Measurements from ENCODE around the gene FSHR. TPM values are rescaled to one million over a fixed set of nuclear protein-coding genes. Genes with fewer than 3 reads are reported as not detected.

Gene FSHR
- polyA plus RNA-seq, 1 donor: not detected

- no peaks in the 10 kb centered on the region for H3K27me3 ChIP-seq (ENCODE audit: control insufficient read depth, insufficient read depth, low read length)
- H3K9me3 ChIP-seq (ENCODE audit: control insufficient read depth, low read depth, low read length): no peaks in the 10 kb centered on the region
- no peak overlapping the region for H3K4me3 ChIP-seq (ENCODE audit: low read length)
- no peak for DNase-seq
- WGBS (ENCODE audit: insufficient coverage, low lambda C conversion rate): no CpG with 5 or more reads among the region's 2 CpGs
- H3K27ac ChIP-seq (ENCODE audit: low read length): no peak overlapping the region
- no peaks in the 10 kb centered on the region for H3K4me1 ChIP-seq (ENCODE audit: control insufficient read depth, insufficient read depth, low read length)
- H3K36me3 ChIP-seq (ENCODE audit: control insufficient read depth, insufficient read depth, low read length): no peaks in the 10 kb centered on the region
Observed at GRCh38 chr2:48927355-48927754, 227.0 kb downstream of the FSHR start.

GRCh38 chr2:48915884-48916283 lies 238.4 kb downstream of the FSHR start:
- no peak overlapping the region for H3K27ac ChIP-seq (ENCODE audit: low read length)
- no peak for DNase-seq
- no peaks in the 10 kb centered on the region for H3K9me3 ChIP-seq (ENCODE audit: control insufficient read depth, low read depth, low read length)
- H3K27me3 ChIP-seq (ENCODE audit: control insufficient read depth, insufficient read depth, low read length): no peaks in the 10 kb centered on the region
- H3K4me1 ChIP-seq (ENCODE audit: control insufficient read depth, insufficient read depth, low read length): no peaks in the 10 kb centered on the region
- WGBS (ENCODE audit: insufficient coverage, low lambda C conversion rate): no CpG with 5 or more reads among the region's 19 CpGs
- H3K36me3 ChIP-seq (ENCODE audit: control insufficient read depth, insufficient read depth, low read length): no peaks in the 10 kb centered on the region
- no peak overlapping the region for H3K4me3 ChIP-seq (ENCODE audit: low read length)

- DNase-seq: no peak
- H3K27ac ChIP-seq (ENCODE audit: low read length): no peak overlapping the region
- H3K4me1 ChIP-seq (ENCODE audit: control insufficient read depth, insufficient read depth, low read length): no peaks in the 10 kb centered on the region
- H3K9me3 ChIP-seq (ENCODE audit: control insufficient read depth, low read depth, low read length): no peaks in the 10 kb centered on the region
- no peaks in the 10 kb centered on the region for H3K27me3 ChIP-seq (ENCODE audit: control insufficient read depth, insufficient read depth, low read length)
- WGBS (ENCODE audit: insufficient coverage, low lambda C conversion rate): no CpG with 5 or more reads among the region's 10 CpGs
- no peak overlapping the region for H3K4me3 ChIP-seq (ENCODE audit: low read length)
- H3K36me3 ChIP-seq (ENCODE audit: control insufficient read depth, insufficient read depth, low read length): no peaks in the 10 kb centered on the region
Observed at GRCh38 chr2:48915227-48915626, 239.1 kb downstream of the FSHR start.

- no peaks in the 10 kb centered on the region for H3K9me3 ChIP-seq (ENCODE audit: control insufficient read depth, low read depth, low read length)
- no peaks in the 10 kb centered on the region for H3K4me1 ChIP-seq (ENCODE audit: control insufficient read depth, insufficient read depth, low read length)
- WGBS (ENCODE audit: insufficient coverage, low lambda C conversion rate): 71% methylated on average over 1 of the region's 1 CpG
- no peak overlapping the region for H3K4me3 ChIP-seq (ENCODE audit: low read length)
- no peaks in the 10 kb centered on the region for H3K27me3 ChIP-seq (ENCODE audit: control insufficient read depth, insufficient read depth, low read length)
- no peaks in the 10 kb centered on the region for H3K36me3 ChIP-seq (ENCODE audit: control insufficient read depth, insufficient read depth, low read length)
- no peak overlapping the region for H3K27ac ChIP-seq (ENCODE audit: low read length)
- no peak for DNase-seq
Observed at GRCh38 chr2:48914477-48915089, 239.7 kb downstream of the FSHR start.
